Fibroblast of skin of abdomen (primary cell): ENCODE results near the gene TLCD5.
A peak's percentile ranks its signal among the peaks of the same experiment; 100 is the strongest.

ENCODE experiments used
- DNase-seq: peaks from one replicate; pipeline ENCODE4 v3.0.0-alpha.2; 2013

The TLCD5 gene

GRCh38 chr11:120338107-120338933 lies 13.2 kb downstream of the TLCD5 start:
- no peak for DNase-seq

DNA sequence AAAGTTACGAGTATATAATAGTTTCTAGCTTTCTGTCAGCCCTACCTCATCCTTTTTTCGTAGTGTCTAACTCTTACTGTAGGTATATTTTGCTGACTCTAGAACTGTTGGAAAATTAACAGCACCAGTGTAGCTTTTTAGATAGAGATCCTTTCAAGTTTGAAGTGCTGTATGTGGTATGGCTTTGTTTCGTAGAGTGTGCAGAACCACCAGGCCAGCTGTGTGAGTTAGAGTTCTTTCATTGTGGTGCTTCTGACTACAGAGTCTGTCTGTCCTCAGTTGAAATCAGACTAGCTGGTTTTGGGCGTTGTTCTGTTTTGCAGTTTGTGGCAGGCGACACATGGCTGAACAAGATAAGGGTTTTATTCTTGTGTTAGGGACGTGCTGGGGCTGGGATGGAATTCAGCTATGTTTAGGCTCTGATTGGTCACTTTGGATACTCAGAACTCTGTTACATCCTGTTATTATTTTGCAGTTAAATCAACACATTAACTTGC lies 14.3 kb downstream of the TLCD5 start:
- no peak for DNase-seq

DNA sequence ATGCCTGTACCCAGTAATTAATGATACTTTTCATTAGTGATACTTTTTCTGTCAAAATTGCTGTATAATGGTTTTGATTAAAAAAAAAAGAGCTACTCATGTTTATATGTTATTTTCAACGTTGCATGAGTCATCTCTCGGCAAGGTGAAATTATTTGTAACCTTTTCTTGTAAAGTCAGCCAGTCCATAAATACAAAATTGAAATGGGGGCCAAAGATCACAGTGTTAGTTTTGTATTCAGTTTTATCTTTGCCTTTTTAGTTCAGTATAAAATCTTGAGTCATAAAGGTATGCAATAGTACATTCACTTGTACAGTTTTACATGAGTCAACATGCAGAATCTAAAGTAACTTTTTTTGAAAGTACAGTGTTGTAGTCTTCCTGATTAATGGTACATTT lies 15.4 kb downstream of the TLCD5 start:
- DNase-seq, result no peak

GRCh38 chr11:120342226-120342625 lies 17.1 kb downstream of the TLCD5 start:
- DNase-seq, result no peak

DNA sequence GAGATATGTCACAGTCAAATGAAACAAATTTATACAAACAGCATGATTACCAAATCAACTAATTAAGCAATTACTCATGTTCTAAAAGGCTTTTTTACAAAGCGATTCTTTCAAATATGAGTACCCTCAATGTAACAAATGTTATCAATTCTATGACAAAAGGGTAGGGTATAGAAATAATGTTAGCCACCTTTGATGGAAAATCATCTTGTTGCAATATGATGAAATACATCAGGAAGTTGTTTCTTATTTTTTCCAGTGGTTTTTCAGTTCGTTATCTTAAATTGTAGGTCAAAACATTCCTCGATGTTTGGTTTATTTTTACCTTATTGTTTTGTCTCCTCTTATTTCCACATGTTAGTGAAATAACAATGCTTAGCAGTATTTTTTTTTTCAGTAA lies 17.6 kb downstream of the TLCD5 start:
- no peak for DNase-seq

- DNase-seq, result no peak
Observed at GRCh38 chr11:120343429-120343828, 18.3 kb downstream of the TLCD5 start.

DNA sequence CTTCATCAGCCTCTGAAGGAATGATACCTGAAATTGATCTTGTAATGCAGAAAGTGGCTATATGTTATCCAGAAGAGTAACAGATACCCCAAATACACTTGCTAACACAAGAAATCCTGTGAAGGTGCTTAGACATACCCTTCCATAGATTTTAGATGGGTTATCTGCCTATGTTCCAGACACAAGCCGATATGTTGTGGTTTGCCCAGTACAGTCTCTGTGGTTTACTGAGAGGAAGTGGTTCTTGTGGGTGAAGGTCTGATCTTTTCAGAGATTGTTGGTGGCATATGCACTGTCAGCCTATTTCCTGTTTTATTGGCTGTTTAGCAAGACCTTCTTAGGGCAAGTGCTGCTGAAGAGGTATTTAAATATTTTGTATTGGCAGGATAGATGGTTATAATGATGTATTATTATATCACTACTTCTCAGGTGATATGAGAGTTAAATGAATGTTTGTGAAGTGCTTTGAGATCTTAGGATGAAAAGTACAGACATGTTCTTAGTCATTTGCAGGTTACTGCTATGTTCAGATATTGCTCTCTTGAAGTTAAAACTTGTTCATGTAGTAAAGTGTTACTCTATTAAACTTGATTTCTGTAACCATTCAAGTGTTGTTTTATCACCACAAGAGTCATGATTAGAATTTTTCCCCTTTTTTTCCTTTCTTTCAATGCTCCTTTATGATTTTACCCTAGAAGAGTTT lies 19.4 kb downstream of the TLCD5 start:
- DNase-seq, result peak; percentile 58

- no peak for DNase-seq
Observed at GRCh38 chr11:120346233-120346632, 21.1 kb downstream of the TLCD5 start.

- DNase-seq, result no peak
Observed at GRCh38 chr11:120350637-120351036, 25.5 kb downstream of the TLCD5 start.

DNA sequence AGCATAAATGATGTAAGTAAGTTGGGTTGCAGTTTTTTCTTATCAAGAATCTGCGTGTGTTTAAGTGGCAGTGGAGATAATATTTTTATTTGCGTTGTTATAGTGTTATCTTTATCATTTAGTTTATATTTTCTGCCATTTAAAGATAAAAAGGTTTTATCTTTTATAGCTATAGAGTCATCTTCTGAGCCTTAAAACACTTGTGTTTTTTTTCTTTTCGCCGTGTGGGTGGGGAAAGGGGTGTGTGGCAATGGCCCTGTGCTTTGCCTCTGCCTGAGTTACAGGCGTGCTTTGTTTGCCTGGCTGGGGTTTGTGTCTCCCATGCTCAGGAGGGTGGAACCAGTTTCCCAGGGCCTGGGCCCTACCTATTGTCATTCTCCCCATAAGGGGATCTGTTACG lies 27.3 kb downstream of the TLCD5 start:
- DNase-seq, result no peak

GRCh38 chr11:120354068-120354467 lies 29.0 kb downstream of the TLCD5 start:
- DNase-seq, result no peak

DNA sequence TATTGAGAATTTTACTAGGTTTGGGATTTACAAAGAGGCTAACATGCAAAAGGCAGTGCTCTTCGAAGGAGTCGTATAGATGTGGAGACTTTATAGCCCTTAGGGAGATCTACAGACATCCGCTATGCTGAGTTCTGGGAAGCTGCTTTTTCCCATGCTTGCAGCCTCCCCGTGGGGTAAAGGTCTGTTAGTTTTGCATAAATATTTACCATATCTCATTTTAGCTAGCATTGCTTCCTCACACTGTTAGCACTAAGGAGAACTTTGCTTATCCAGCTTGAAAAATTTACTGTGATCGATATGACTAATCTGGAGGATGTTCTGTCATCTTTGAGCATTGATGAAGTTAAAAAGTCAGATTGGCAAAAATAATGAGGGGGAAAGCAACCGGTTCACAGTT lies 29.7 kb downstream of the TLCD5 start:
- DNase-seq, result no peak

- DNase-seq, result no peak
Observed at GRCh38 chr11:120357620-120358019, 32.5 kb downstream of the TLCD5 start.

DNA sequence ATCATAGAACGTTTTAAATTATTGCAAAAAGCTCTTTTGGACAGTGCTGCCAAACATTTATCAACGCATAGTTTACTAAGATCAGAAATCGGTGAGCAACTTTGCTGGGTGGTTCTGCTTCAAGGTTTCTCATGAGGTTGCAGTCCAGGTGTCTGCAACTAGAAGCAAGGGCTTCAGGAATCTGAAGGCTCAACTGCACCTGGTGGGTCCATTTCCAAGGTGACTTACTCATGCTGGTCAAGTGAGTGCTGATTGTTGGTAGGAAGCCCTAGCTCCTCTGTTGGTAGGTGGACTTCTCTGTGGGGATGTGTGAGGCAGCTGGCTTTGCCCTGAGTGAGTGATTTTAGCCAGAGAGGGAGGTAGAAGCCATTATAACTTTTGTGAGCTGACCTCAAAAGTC lies 33.6 kb downstream of the TLCD5 start:
- DNase-seq, result no peak

GRCh38 chr11:120363436-120363835 lies 38.3 kb downstream of the TLCD5 start:
- DNase-seq, result no peak

- no peak for DNase-seq
Observed at GRCh38 chr11:120365512-120365911, 40.4 kb downstream of the TLCD5 start.

- DNase-seq, result no peak
Observed at GRCh38 chr11:120372296-120372695, 47.2 kb downstream of the TLCD5 start.

DNA sequence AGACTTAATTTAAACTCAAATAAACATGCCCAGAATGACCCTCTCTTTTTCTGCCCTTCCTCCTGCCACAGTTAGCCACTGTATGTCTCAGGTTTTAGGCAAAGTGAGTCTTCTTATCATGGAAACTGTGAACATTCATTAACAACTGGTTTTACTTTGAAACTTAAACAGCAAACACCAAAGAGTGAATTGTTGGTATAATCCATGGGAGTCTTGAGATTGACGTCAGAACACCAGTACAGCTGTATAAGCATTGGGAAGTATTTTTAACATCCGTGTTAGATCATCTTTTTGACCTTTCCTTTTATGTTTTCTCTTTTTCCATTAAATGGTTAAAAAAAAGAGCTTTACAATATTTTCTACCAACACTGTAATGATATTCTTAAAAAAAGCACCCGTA lies 50.0 kb downstream of the TLCD5 start:
- DNase-seq, result no peak

GRCh38 chr11:120376547-120377182 lies 51.6 kb downstream of the TLCD5 start:
- no peak for DNase-seq

DNA sequence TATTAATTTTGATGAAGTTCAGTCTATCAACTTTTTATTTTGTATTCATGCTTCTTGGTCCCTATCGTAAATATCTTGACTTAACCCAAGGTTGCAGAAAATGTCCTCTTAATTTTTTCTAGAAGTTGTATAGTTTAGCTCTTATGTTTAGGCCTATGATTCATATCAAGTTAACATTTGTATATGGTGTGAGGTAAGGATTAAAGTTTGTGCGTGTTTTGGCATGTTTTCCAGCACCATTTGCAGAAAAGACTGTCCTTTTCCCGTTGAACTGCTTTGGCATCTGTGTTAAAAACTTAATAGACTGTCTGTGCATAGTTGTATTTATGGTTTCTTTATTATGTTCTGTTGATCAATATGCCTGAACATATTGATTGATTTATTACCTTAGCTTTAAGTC lies 53.4 kb downstream of the TLCD5 start:
- no peak for DNase-seq

- DNase-seq, result no peak
Observed at GRCh38 chr11:120381401-120381800, 56.3 kb downstream of the TLCD5 start.
